SK-N-SH (cell line): ENCODE data around the gene OR8D1. TPM values are rescaled to one million over a fixed set of nuclear protein-coding genes. Genes with fewer than 3 reads are reported as not detected.

Source experiments
- CTCF ChIA-PET: fragments of 300-600, 350-600 bp; formaldehyde crosslinking; extraction: SDS; loops from one replicate; lab custom pipeline; 2021; lab: Yijun Ruan, JAX
- POLR2A ChIA-PET: fragments of 350-600 bp; sonication (Branson Sonifier 250); formaldehyde crosslinking; extraction: SDS; loops from one replicate; lab custom pipeline; 2020; ENCODE audit warnings: antibody characterized with exemption, inconsistent platforms; lab: Yijun Ruan, JAX
- DNase-seq: peaks from one replicate; pipeline ENCODE4 v3.0.0; 2012
- H2AFZ ChIP-seq: fragments of 200-600 bp; sonication (generic); 2 replicates; pipeline ENCODE4 v1.8.1; 2016; ENCODE audit warnings: antibody characterized with exemption, mild to moderate bottlenecking, low read depth
- H3F3A ChIP-seq: fragments of 200-600 bp; sonication (generic); replicated peaks from 2 replicates; pipeline ENCODE3; 2016; ENCODE audit warnings: antibody characterized with exemption, mild to moderate bottlenecking; ENCODE audit not compliant: insufficient read depth
- H3K27ac ChIP-seq, 2 experiments: fragments of 200-500 bp in 1 of 2; fragments of 200-600 bp in 1 of 2; sonication (Bioruptor generic) in 1 of 2; sonication (generic), shearing (Covaris generic) in 1 of 2; 2 replicates each; pipeline versions ENCODE4 v1.5.1 to v1.6.1; 2014 to 2016; ENCODE audit warnings: low read depth in 2 of 2, inconsistent platforms in 1 of 2, low read length in 1 of 2, mild to moderate bottlenecking in 1 of 2, mixed read lengths in 1 of 2
- H3K27me3 ChIP-seq: fragments of 200-600 bp; sonication (generic), shearing (Covaris generic); 2 replicates; pipeline ENCODE4 v1.6.1; 2016; ENCODE audit warnings: mixed run types; ENCODE audit not compliant: insufficient read depth
- H3K36me3 ChIP-seq, 2 experiments: fragments of 200-500 bp in 1 of 2; fragments of 200-600 bp in 1 of 2; sonication (Bioruptor generic) in 1 of 2; sonication (generic) in 1 of 2; replicated peaks in 1 of 2; 2 replicates each; pipeline versions ENCODE3 to v1.5.1; 2014 to 2016; ENCODE audit warnings: low read length in 1 of 2, mild to moderate bottlenecking in 1 of 2; ENCODE audit not compliant: insufficient read depth in 2 of 2, control insufficient read depth in 1 of 2
- H3K4me1 ChIP-seq, 2 experiments: fragments of 200-500 bp in 1 of 2; fragments of 200-600 bp in 1 of 2; sonication (Bioruptor generic) in 1 of 2; sonication (generic), shearing (Covaris generic) in 1 of 2; 2 replicates each; pipeline versions ENCODE4 v1.5.1 to v1.6.1; 2014 to 2016; ENCODE audit warnings: low read depth in 1 of 2, low read length in 1 of 2, mixed run types in 1 of 2; ENCODE audit not compliant: insufficient read depth in 2 of 2, control insufficient read depth in 1 of 2
- H3K4me2 ChIP-seq: fragments of 200-600 bp; sonication (generic), shearing (Covaris generic); 2 replicates; pipeline ENCODE4 v1.6.1; 2017; ENCODE audit warnings: mixed run types
- H3K4me3 ChIP-seq, 2 experiments: fragments of 200-500 bp in 1 of 2; fragments of 200-600 bp in 1 of 2; sonication (Bioruptor generic) in 1 of 2; sonication (generic), shearing (Covaris generic) in 1 of 2; 2 replicates each; pipeline versions ENCODE4 v1.5.1 to v1.8.1; 2014 to 2016; ENCODE audit warnings: low read depth in 2 of 2, inconsistent platforms in 1 of 2, low read length in 1 of 2, mild to moderate bottlenecking in 1 of 2, mixed read lengths in 1 of 2, moderate library complexity in 1 of 2
- H3K79me2 ChIP-seq: fragments of 200-600 bp; sonication (generic); 2 replicates; pipeline ENCODE4 v1.8.1; 2017; ENCODE audit warnings: mild to moderate bottlenecking; ENCODE audit not compliant: insufficient read depth
- H3K9ac ChIP-seq: fragments of 200-600 bp; sonication (generic); 2 replicates; pipeline ENCODE4 v1.6.1; 2017; ENCODE audit warnings: mixed run types
- H3K9me2 ChIP-seq: fragments of 200-600 bp; sonication (generic); 2 replicates; pipeline ENCODE4 v1.6.1; 2017; ENCODE audit warnings: mixed run types
- H3K9me3 ChIP-seq: fragments of 200-600 bp; sonication (generic); 2 replicates; pipeline ENCODE4 v1.6.1; 2017; ENCODE audit warnings: mixed run types, mild to moderate bottlenecking, moderate library complexity
- H4K20me1 ChIP-seq: fragments of 200-600 bp; sonication (generic); 2 replicates; pipeline ENCODE4 v1.6.1; 2017; ENCODE audit warnings: mild to moderate bottlenecking, mixed run types; ENCODE audit not compliant: insufficient read depth
- CHD2 ChIP-seq: fragments of 150-350 bp; IDR thresholded peaks from 2 replicates; pipeline ENCODE4 v1.6.1; 2018; ENCODE audit warnings: low read length; ENCODE audit not compliant: partially characterized antibody
- FOSL2 ChIP-seq: IDR thresholded peaks from 2 replicates; pipeline ENCODE4 v1.4.0; 2012; ENCODE audit warnings: low read depth, mild to moderate bottlenecking, moderate library complexity, borderline replicate concordance
- FOXJ3 ChIP-seq: sonication (generic); formaldehyde crosslinking; IDR thresholded peaks from 2 replicates; pipeline ENCODE4 v1.5.1; 2020; ENCODE audit warnings: mild to moderate bottlenecking, missing genetic modification reagents
- GATA2 ChIP-seq: sonication (generic); formaldehyde crosslinking; IDR thresholded peaks from 2 replicates; pipeline ENCODE4 v1.5.0; 2020; ENCODE audit warnings: mild to moderate bottlenecking, missing genetic modification reagents
- JUND ChIP-seq: IDR thresholded peaks from 2 replicates; pipeline ENCODE4 v1.4.0; 2012
- MXI1 ChIP-seq: IDR thresholded peaks from 2 replicates; pipeline ENCODE4 v1.6.1; 2012; ENCODE audit warnings: mild to moderate bottlenecking, low read depth, low read length, improper control_type of control experiment
- NFIC ChIP-seq: IDR thresholded peaks from 2 replicates; pipeline ENCODE4 v1.4.0; 2012; ENCODE audit warnings: borderline replicate concordance
- POLR2AphosphoS5 ChIP-seq: IDR thresholded peaks from 2 replicates; pipeline ENCODE4 v1.6.1; 2012; ENCODE audit warnings: low read depth, low read length
- RCOR1 ChIP-seq: fragments of 150-350 bp; IDR thresholded peaks from 2 replicates; pipeline ENCODE4 v1.6.1; 2017; ENCODE audit warnings: antibody characterized with exemption, low read length
- YY1 ChIP-seq: IDR thresholded peaks from 2 replicates; pipeline ENCODE4 v1.4.0; 2012; ENCODE audit warnings: low read depth, mild to moderate bottlenecking
- whole genome bisulfite sequencing: methylation state at CpG from one replicate; pipeline ENCODE4 v1.1.6; 2017; ENCODE audit warnings: low lambda C conversion rate; 5-methylcytosine and 5-hydroxymethylcytosine counted together
- polyA plus RNA-seq, 3 experiments: library from polyadenylated mRNA; depleted of rRNA; stranded (reverse); fragments of >200 nt; gene quantifications; 2 replicates each; pipeline ENCODE4 v1.2.3, GENCODE V29; 2012
- TF ChIP-seq, protein P1 (sequence below): fragments of 150-350 bp; IDR thresholded peaks from 2 replicates; pipeline ENCODE4 v1.6.1; 2017; ENCODE audit warnings: antibody characterized with exemption, low read length, low read depth, borderline replicate concordance
- TF ChIP-seq, protein P2 (sequence below): IDR thresholded peaks from 2 replicates; pipeline ENCODE4 v1.4.0; 2012; ENCODE audit warnings: low read depth
- TF ChIP-seq, protein P3 (sequence below): IDR thresholded peaks from 2 replicates; pipeline ENCODE4 v1.4.0; 2012; ENCODE audit warnings: low read depth, borderline replicate concordance

Gene OR8D1
- polyA plus RNA-seq, 1 of the 3 experiments (the other 2 are of a cell fraction) = not detected

DNA sequence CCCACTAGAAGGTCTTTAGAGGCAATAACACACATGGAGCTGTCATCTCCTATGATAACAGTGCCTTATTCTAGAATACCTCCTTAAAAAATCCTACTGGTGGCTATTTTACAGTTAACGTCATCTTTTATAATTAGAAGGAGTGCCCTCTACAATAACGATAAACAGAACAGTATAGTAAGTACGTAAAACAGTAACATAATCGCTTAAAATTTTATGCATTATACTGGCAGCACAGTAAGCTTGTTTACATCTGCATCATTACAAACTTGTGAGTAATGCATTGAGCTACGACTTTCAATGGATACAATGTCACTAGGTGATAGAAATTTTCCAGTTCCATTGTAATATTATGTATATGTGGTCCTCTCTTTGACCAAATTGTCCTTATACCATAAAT, 30.6 kb upstream of the OR8D1 start (continued):
- TF ChIP-seq YY1 = no peak
- TF ChIP-seq, all 33 proteins: peak for 0

DNA sequence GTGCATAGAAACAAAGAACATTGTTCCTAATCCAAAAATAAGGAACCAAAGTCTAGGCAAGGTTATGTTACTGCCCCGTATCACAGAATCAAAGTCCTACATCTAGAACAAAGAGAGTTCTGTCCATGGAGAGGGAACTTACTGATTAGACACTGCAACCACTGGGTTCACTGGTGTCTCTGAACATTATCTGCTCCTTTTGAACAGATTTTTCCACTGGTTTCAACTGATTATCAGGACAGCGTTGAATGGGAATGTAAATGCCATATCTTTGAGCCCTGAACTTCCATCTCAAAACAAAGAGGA, 26.3 kb upstream of the OR8D1 start:
- WGBS = 3% methylated on average over 2 of the region's 2 CpGs
- CTCF ChIA-PET = no interaction called here
- POLR2A ChIA-PET = interaction anchor here (0.5 kb wide), 1 partner anchor 55 kb away, joined by 5 read pairs; no protein-coding TSS in a partner anchor

DNA sequence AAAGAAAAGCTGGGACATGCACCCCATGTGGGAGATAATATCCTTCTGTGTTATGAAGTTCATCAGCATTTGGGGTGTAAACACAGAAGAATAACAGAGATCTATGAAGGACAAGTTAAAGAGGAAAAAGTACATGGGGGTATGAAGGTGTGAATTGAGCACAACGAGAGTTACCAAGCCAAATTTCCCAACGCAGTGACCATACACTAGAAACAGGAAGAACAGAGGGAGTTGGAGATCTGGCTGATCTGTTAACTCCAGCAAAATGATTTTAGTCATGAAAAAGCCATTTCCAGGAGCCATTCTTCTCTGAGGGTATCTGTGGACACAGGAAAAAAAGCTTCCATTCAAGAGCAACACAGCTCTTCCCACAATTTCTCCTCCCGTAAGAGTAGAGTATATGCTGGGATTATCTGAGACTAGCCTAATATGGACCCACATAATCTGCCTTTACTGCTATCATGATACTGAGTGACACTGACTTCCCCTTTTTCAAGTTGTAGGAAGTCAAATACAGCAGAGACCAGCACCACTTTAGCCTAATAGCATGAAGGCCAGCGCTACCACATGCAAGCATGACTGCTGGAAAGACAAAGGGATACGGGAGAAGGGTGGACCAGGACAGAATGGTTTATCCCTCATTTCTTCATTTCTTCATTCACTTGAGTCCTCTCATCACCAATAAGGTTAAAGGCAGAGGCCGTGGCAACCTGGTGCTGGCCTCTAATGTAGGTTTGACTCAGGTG, 25.8 kb upstream of the OR8D1 start:
- Histone ChIP-seq H3K9me3 (no peaks in the 10 kb centered on the region), H3K27me3 (no peaks in the 10 kb centered on the region), H3K4me3 (no peak overlapping the region), H3K9ac (no peak overlapping the region), H3K79me2 (no peaks in the 10 kb centered on the region), H4K20me1 (no peaks in the 10 kb centered on the region), H3K4me1 (no peaks in the 10 kb centered on the region), H3F3A (no peaks in the 10 kb centered on the region), H2AFZ (no peak overlapping the region), H3K27ac (no peak overlapping the region), H3K9me2 (no peaks in the 10 kb centered on the region), H3K4me2 (no peak overlapping the region), H3K36me3 (no peaks in the 10 kb centered on the region)
- POLR2A ChIA-PET = no interaction called here
- WGBS = 10% methylated on average over 6 of the region's 6 CpGs
- CTCF ChIA-PET = no interaction called here
- TF ChIP-seq CHD2 (no peak), RCOR1 (no peak), MXI1 (no peak), YY1 (no peak), NFIC (no peak), POLR2AphosphoS5 (no peak), FOXJ3 (CRISPR knock-in tag) (no peak)
- TF ChIP-seq, protein P1, sequence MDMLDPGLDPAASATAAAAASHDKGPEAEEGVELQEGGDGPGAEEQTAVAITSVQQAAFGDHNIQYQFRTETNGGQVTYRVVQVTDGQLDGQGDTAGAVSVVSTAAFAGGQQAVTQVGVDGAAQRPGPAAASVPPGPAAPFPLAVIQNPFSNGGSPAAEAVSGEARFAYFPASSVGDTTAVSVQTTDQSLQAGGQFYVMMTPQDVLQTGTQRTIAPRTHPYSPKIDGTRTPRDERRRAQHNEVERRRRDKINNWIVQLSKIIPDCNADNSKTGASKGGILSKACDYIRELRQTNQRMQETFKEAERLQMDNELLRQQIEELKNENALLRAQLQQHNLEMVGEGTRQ = no peak
- TF ChIP-seq, protein P2, sequence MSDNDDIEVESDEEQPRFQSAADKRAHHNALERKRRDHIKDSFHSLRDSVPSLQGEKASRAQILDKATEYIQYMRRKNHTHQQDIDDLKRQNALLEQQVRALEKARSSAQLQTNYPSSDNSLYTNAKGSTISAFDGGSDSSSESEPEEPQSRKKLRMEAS = no peak
- no peak for DNase-seq

More for the DNA sequence above, 26.3 kb upstream of the OR8D1 start:
- Histone ChIP-seq H3K4me2 (no peak overlapping the region), H3F3A (no peaks in the 10 kb centered on the region), H4K20me1 (no peaks in the 10 kb centered on the region), H3K4me1 (no peaks in the 10 kb centered on the region), H3K27me3 (no peaks in the 10 kb centered on the region), H3K9me2 (no peaks in the 10 kb centered on the region), H2AFZ (no peak overlapping the region), H3K79me2 (no peaks in the 10 kb centered on the region), H3K4me3 (no peak overlapping the region), H3K9ac (no peak overlapping the region), H3K9me3 (no peaks in the 10 kb centered on the region), H3K27ac (no peak overlapping the region)
- TF ChIP-seq, protein P3, sequence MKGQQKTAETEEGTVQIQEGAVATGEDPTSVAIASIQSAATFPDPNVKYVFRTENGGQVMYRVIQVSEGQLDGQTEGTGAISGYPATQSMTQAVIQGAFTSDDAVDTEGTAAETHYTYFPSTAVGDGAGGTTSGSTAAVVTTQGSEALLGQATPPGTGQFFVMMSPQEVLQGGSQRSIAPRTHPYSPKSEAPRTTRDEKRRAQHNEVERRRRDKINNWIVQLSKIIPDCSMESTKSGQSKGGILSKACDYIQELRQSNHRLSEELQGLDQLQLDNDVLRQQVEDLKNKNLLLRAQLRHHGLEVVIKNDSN = no peak
- TF ChIP-seq RCOR1 = no peak
- TF ChIP-seq JUND = no peak
- no peak for TF ChIP-seq FOSL2
- TF ChIP-seq NFIC = no peak
- TF ChIP-seq MXI1 = no peak
- no peak for TF ChIP-seq GATA2 (CRISPR knock-in tag)
- TF ChIP-seq, all 33 proteins: peak for 0
- no peak for DNase-seq
- no peaks in the 10 kb centered on the region for H3K36me3 ChIP-seq
